H9 (cell line): ENCODE data around the gene LIN54. TPM values are rescaled to one million over a fixed set of nuclear protein-coding genes. Genes with fewer than 3 reads are reported as not detected.
A peak's percentile ranks its signal among the peaks of the same experiment; 100 is the strongest.

Source experiments
- DNase-seq: peaks from one replicate; pipeline ENCODE4 v3.0.0-alpha.2; 2017
- H2AFZ ChIP-seq: one replicate; pipeline ENCODE4 v1.6.1; 2013; ENCODE audit warnings: mild to moderate bottlenecking, low read length, control low read depth, moderate library complexity
- H2AK5ac ChIP-seq: 2 replicates; pipeline ENCODE4 v1.6.1; 2013; ENCODE audit warnings: low read length, control low read depth, mixed read lengths; ENCODE audit not compliant: insufficient read length
- H2BK120ac ChIP-seq: one replicate; pipeline ENCODE4 v1.6.1; 2013; ENCODE audit warnings: low read depth, mild to moderate bottlenecking, low read length, control low read depth, inconsistent platforms; ENCODE audit not compliant: poor library complexity, severe bottlenecking
- H2BK12ac ChIP-seq: 2 replicates; pipeline ENCODE4 v1.6.1; 2013; ENCODE audit warnings: low read length, control low read depth, mixed read lengths, low read depth; ENCODE audit not compliant: insufficient read length
- H2BK15ac ChIP-seq: 2 replicates; pipeline ENCODE4 v1.6.1; 2013; ENCODE audit warnings: low read depth, low read length, control low read depth
- H2BK20ac ChIP-seq: one replicate; pipeline ENCODE4 v1.6.1; 2013; ENCODE audit warnings: low read depth, mild to moderate bottlenecking, low read length, control low read depth, inconsistent platforms; ENCODE audit not compliant: poor library complexity, severe bottlenecking
- H2BK5ac ChIP-seq: 2 replicates; pipeline ENCODE4 v1.6.1; 2013; ENCODE audit warnings: low read length, control low read depth, mixed read lengths; ENCODE audit not compliant: insufficient read length
- H3K14ac ChIP-seq: 2 replicates; pipeline ENCODE4 v1.6.1; 2013; ENCODE audit warnings: low read length, control low read depth; ENCODE audit not compliant: insufficient read depth
- H3K18ac ChIP-seq: 2 replicates; pipeline ENCODE4 v1.6.1; 2013; ENCODE audit warnings: low read depth, mild to moderate bottlenecking, mixed read lengths, low read length, control low read depth; ENCODE audit not compliant: insufficient read length
- H3K23ac ChIP-seq: 2 replicates; pipeline ENCODE4 v1.6.1; 2013; ENCODE audit warnings: low read length, control low read depth, mixed read lengths, low read depth; ENCODE audit not compliant: insufficient read length
- H3K23me2 ChIP-seq: 2 replicates; pipeline ENCODE4 v1.6.1; 2013; ENCODE audit warnings: low read depth, mild to moderate bottlenecking, mixed read lengths, low read length, control low read depth; ENCODE audit not compliant: insufficient read length, poor library complexity, severe bottlenecking
- H3K27ac ChIP-seq: 2 replicates; pipeline ENCODE4 v1.5.1; 2013; ENCODE audit warnings: low read length, control low read depth, mixed read lengths, low read depth; ENCODE audit not compliant: insufficient read length
- H3K27me3 ChIP-seq: 2 replicates; pipeline ENCODE4 v1.6.1; 2013; ENCODE audit warnings: low read length, control low read depth, inconsistent platforms; ENCODE audit not compliant: insufficient read depth
- H3K4ac ChIP-seq: 2 replicates; pipeline ENCODE4 v1.6.1; 2013; ENCODE audit warnings: low read depth, mild to moderate bottlenecking, control low read depth, inconsistent platforms, low read length, moderate library complexity
- H3K4me1 ChIP-seq: 2 replicates; pipeline ENCODE4 v1.6.1; 2013; ENCODE audit warnings: low read length, control low read depth, inconsistent platforms; ENCODE audit not compliant: insufficient read depth
- H3K4me2 ChIP-seq: 2 replicates; pipeline ENCODE4 v1.6.1; 2013; ENCODE audit warnings: low read length, control low read depth, mixed read lengths; ENCODE audit not compliant: insufficient read length, insufficient read depth
- H3K56ac ChIP-seq: 2 replicates; pipeline ENCODE4 v1.6.1; 2013; ENCODE audit warnings: low read depth, mild to moderate bottlenecking, mixed read lengths, low read length, control low read depth; ENCODE audit not compliant: insufficient read length
- H3K79me1 ChIP-seq: 2 replicates; pipeline ENCODE4 v1.6.1; 2013; ENCODE audit warnings: low read depth, mild to moderate bottlenecking, moderate library complexity, low read length, control low read depth, inconsistent platforms; ENCODE audit not compliant: insufficient read depth, poor library complexity, severe bottlenecking
- H3K79me2 ChIP-seq: 2 replicates; pipeline ENCODE4 v1.6.1; 2013; ENCODE audit warnings: low read length, control low read depth, inconsistent platforms; ENCODE audit not compliant: insufficient read depth
- H3K9ac ChIP-seq: 2 replicates; pipeline ENCODE4 v1.6.1; 2013; ENCODE audit warnings: low read length, control low read depth, mixed read lengths; ENCODE audit not compliant: insufficient read length; ENCODE audit errors: extremely low read depth
- H3K9me3 ChIP-seq: one replicate; pipeline ENCODE4 v1.6.1; 2013; ENCODE audit warnings: low read depth, low read length, inconsistent platforms; ENCODE audit not compliant: control insufficient read depth
- H3T11ph ChIP-seq: one replicate; pipeline ENCODE4 v1.6.1; 2013; ENCODE audit warnings: mild to moderate bottlenecking, low read length, control low read depth, inconsistent platforms
- H4K20me1 ChIP-seq: one replicate; pipeline ENCODE4 v1.6.1; 2013; ENCODE audit not compliant: control insufficient read depth, insufficient read length, insufficient read depth
- H4K5ac ChIP-seq: 2 replicates; pipeline ENCODE4 v1.6.1; 2013; ENCODE audit warnings: low read depth, mild to moderate bottlenecking, mixed read lengths, low read length, control low read depth; ENCODE audit not compliant: insufficient read length
- H4K8ac ChIP-seq: replicated peaks from 2 replicates; pipeline ENCODE4 v1.6.1; 2013; ENCODE audit warnings: low read length, control low read depth, mixed read lengths, low read depth; ENCODE audit not compliant: insufficient read length
- H4K91ac ChIP-seq: 2 replicates; pipeline ENCODE4 v1.6.1; 2013; ENCODE audit warnings: low read depth, mild to moderate bottlenecking, moderate library complexity, mixed read lengths, low read length, control low read depth; ENCODE audit not compliant: insufficient read length
- H3K27ac Mint-ChIP-seq, 3 experiments: 2 replicates in 2 of 3; 3 replicates in 1 of 3; pipeline ENCODE4 v1.8.0; 2020 to 2021; ENCODE audit warnings: mixed read lengths in 3 of 3, mild to moderate bottlenecking in 1 of 3, moderate library complexity in 1 of 3
- H3K27me3 Mint-ChIP-seq: 2 replicates; pipeline ENCODE4 v1.8.0; 2021; ENCODE audit warnings: low read depth, mild to moderate bottlenecking, moderate library complexity, mixed read lengths
- H3K36me3 Mint-ChIP-seq, 3 experiments: 2 replicates in 2 of 3; 3 replicates in 1 of 3; pipeline ENCODE4 v1.8.0; 2020 to 2021; ENCODE audit warnings: low read depth in 3 of 3, mixed read lengths in 3 of 3; ENCODE audit not compliant: insufficient read depth in 1 of 3
- H3K4me1 Mint-ChIP-seq, 2 experiments: 2 replicates each; pipeline ENCODE4 v1.8.0; 2020; ENCODE audit warnings: mixed read lengths in 2 of 2
- H3K4me3 Mint-ChIP-seq, 2 experiments: 2 replicates in 1 of 2; 3 replicates in 1 of 2; pipeline ENCODE4 v1.8.0; 2020 to 2021; ENCODE audit warnings: mild to moderate bottlenecking in 2 of 2, mixed read lengths in 2 of 2, moderate library complexity in 1 of 2
- H3K9me3 Mint-ChIP-seq, 2 experiments: 2 replicates in 1 of 2; 3 replicates in 1 of 2; pipeline ENCODE4 v1.8.0; 2020; ENCODE audit warnings: mild to moderate bottlenecking in 2 of 2, mixed read lengths in 2 of 2, moderate library complexity in 1 of 2
- CTCF ChIP-seq: fragments of 200-600 bp; sonication (generic); conservative IDR thresholded peaks from 3 replicates; pipeline ENCODE4 v1.8.0; 2021; ENCODE audit warnings: antibody characterized with exemption, mild to moderate bottlenecking
- WGBS: extraction: QIAGEN DNeasy Blood & Tissue Kit; methylation state at CpG from one replicate; pipeline ENCODE4 v1.1.7; 2013; ENCODE audit warnings: missing lambda C conversion rate, low lambda C conversion rate, mixed read lengths; ENCODE audit not compliant: insufficient read length; ENCODE audit errors: extremely low coverage; 5-methylcytosine and 5-hydroxymethylcytosine counted together
- total RNA-seq: library from RNA; stranded (reverse); gene quantifications from 2 replicates; pipeline ENCODE4 v1.2.1, GENCODE V29; 2021

LIN54 gene
- total RNA-seq, 1 experiment from 2014 or later = 16.3 TPM

GRCh38 chr4:82893942-82894341 is 116.7 kb downstream of the LIN54 start:
- Histone ChIP-seq H3T11ph (no peak overlapping the region), H2BK5ac (no peak overlapping the region), H3K27ac (no peak overlapping the region), H2BK15ac (no peak overlapping the region), H2AFZ (no peak overlapping the region), H2AK5ac (no peak overlapping the region), H3K4me2 (no peak overlapping the region), H3K23ac (no peak overlapping the region), H4K5ac (no peak overlapping the region), H3K23me2 (peaks cover 11% of the 10 kb centered on the region), H3K79me2 (peaks cover 20% of the 10 kb centered on the region; the same call in 1 of the 2 replicates), H2BK120ac (no peak overlapping the region), H2BK20ac (no peak overlapping the region), H3K4me1 (no peaks in the 10 kb centered on the region; the same call in 1 of the 2 replicates), H4K8ac (no peak overlapping the region), H3K56ac (no peak overlapping the region), H4K20me1 (no peaks in the 10 kb centered on the region), H3K18ac (no peak overlapping the region), H3K4ac (no peak overlapping the region), H3K14ac (no peak overlapping the region), H3K9me3 (no peaks in the 10 kb centered on the region), H3K9ac (no peak overlapping the region), H3K79me1 (peaks cover 3% of the 10 kb centered on the region), H3K27me3 (no peaks in the 10 kb centered on the region), H4K91ac (no peak overlapping the region), H2BK12ac (no peak overlapping the region)
- H3K4me3 Mint-ChIP-seq = no peak overlapping the region
- peaks cover 28 to 37% of the 10 kb centered on the region in 2 experiments for H3K4me1 Mint-ChIP-seq
- H3K27me3 Mint-ChIP-seq = no peaks in the 10 kb centered on the region
- WGBS = no CpG with 5 or more reads among the region's 3 CpGs
- H3K36me3 Mint-ChIP-seq = peaks cover 31 to 43% (median 34%) of the 10 kb centered on the region in 3 experiments
- H3K27ac Mint-ChIP-seq = peak overlapping the region in 1 of 3 experiments; percentile 63; a peak in 1 of 7 replicates
- no peaks in the 10 kb centered on the region for H3K9me3 Mint-ChIP-seq
- no peak for TF ChIP-seq CTCF
- no peak for DNase-seq
